SK-N-SH (cell line): ENCODE measurements around the gene RFNG. TPM values are rescaled to one million over a fixed set of nuclear protein-coding genes. Genes with fewer than 3 reads are reported as not detected.

Source experiments
- CHD2 ChIP-seq: fragments of 150-350 bp; IDR thresholded peaks from 2 replicates; pipeline ENCODE4 v1.6.1; 2018; ENCODE audit warnings: low read length; ENCODE audit not compliant: partially characterized antibody
- ELF1 ChIP-seq: IDR thresholded peaks from 2 replicates; pipeline ENCODE4 v1.4.0; 2012
- FOXJ3 ChIP-seq: sonication (generic); formaldehyde crosslinking; IDR thresholded peaks from 2 replicates; pipeline ENCODE4 v1.5.1; 2020; ENCODE audit warnings: mild to moderate bottlenecking, missing genetic modification reagents
- GABPA ChIP-seq: IDR thresholded peaks from 2 replicates; pipeline ENCODE4 v1.4.0; 2012; ENCODE audit warnings: low read depth, mild to moderate bottlenecking
- GATA2 ChIP-seq: sonication (generic); formaldehyde crosslinking; IDR thresholded peaks from 2 replicates; pipeline ENCODE4 v1.5.0; 2020; ENCODE audit warnings: mild to moderate bottlenecking, missing genetic modification reagents
- RAD21 ChIP-seq: IDR thresholded peaks from 2 replicates; pipeline ENCODE4 v1.6.1; 2012; ENCODE audit warnings: mild to moderate bottlenecking, low read length
- RXRA ChIP-seq: IDR thresholded peaks from 2 replicates; pipeline ENCODE4 v1.4.0; 2012; ENCODE audit warnings: low read depth, mild to moderate bottlenecking, borderline replicate concordance
- SIN3A ChIP-seq: IDR thresholded peaks from 2 replicates; pipeline ENCODE4 v1.6.1; 2012; ENCODE audit warnings: low read depth, mild to moderate bottlenecking, low read length, moderate library complexity, borderline replicate concordance
- TEAD4 ChIP-seq: IDR thresholded peaks from 2 replicates; pipeline ENCODE4 v1.4.0; 2012; ENCODE audit warnings: mild to moderate bottlenecking, borderline replicate concordance; ENCODE audit not compliant: insufficient read depth
- YY1 ChIP-seq: IDR thresholded peaks from 2 replicates; pipeline ENCODE4 v1.4.0; 2012; ENCODE audit warnings: low read depth, mild to moderate bottlenecking
- polyA plus RNA-seq, 3 experiments: library from polyadenylated mRNA; depleted of rRNA; stranded (reverse); fragments of >200 nt; gene quantifications; 2 replicates each; pipeline ENCODE4 v1.2.3, GENCODE V29; 2012
- TF ChIP-seq, protein P1 (sequence below): IDR thresholded peaks from 2 replicates; pipeline ENCODE4 v1.6.1; 2012; ENCODE audit warnings: mild to moderate bottlenecking, low read depth, low read length, moderate library complexity
- TF ChIP-seq, protein P2 (sequence below): fragments of 150-350 bp; IDR thresholded peaks from 2 replicates; pipeline ENCODE4 v1.6.1; 2016; ENCODE audit warnings: mild to moderate bottlenecking, low read depth, low read length
- TF ChIP-seq, protein P3 (sequence below): IDR thresholded peaks from 2 replicates; pipeline ENCODE4 v1.4.0; 2012; ENCODE audit warnings: low read depth, borderline replicate concordance
- TF ChIP-seq, protein P4 (sequence below): fragments of 200-600 bp; sonication (generic); IDR thresholded peaks from 2 replicates; pipeline ENCODE4 v1.6.1; 2017; ENCODE audit warnings: antibody characterized with exemption, mild to moderate bottlenecking, moderate library complexity
- TF ChIP-seq, protein P5 (sequence below): IDR thresholded peaks from 2 replicates; pipeline ENCODE4 v1.4.0; 2012; ENCODE audit warnings: low read depth

Gene RFNG
- polyA plus RNA-seq, 1 of the 3 experiments (the other 2 are of a cell fraction), result 68.6 TPM

DNA sequence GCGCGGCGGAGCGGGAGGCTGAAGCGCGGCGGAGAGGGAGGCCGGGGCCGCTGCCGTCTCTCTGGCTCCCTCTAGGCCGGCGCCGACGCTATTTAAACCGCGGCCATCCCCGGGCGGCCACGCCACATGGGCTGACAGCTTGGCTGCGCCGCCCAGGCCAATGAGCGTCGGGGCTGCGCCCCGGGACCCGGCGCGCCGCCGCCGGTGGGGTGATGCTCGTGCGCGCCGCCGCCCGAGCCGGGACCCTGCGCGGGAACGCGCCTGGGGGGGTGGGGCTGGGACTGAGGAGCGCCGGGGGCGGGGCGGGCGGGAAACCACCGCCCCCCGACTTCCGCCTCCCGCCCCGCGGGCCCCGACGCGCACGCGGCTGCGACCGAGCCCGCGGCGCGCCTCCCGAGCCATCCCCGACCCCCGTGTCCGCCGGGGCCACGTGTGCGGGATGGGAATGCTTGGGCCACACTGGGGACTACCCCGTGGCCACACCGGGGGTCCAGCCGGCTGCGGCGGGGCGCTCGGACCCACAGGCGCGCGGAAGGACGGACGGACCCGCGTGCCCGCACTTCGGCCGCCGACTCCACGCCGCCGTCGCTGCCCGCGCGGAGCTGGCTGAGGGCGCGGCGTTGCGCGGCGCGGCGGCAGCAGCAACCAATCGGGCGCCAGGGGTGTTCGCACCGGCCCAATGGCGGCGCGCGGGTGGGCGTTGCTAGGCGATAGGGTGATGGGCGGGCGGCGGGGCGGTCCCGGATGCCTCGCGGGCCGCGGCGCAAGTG is 46.7 kb upstream of the RFNG start, which contains the start of gene FASN (continued):
- TF ChIP-seq, protein P1, sequence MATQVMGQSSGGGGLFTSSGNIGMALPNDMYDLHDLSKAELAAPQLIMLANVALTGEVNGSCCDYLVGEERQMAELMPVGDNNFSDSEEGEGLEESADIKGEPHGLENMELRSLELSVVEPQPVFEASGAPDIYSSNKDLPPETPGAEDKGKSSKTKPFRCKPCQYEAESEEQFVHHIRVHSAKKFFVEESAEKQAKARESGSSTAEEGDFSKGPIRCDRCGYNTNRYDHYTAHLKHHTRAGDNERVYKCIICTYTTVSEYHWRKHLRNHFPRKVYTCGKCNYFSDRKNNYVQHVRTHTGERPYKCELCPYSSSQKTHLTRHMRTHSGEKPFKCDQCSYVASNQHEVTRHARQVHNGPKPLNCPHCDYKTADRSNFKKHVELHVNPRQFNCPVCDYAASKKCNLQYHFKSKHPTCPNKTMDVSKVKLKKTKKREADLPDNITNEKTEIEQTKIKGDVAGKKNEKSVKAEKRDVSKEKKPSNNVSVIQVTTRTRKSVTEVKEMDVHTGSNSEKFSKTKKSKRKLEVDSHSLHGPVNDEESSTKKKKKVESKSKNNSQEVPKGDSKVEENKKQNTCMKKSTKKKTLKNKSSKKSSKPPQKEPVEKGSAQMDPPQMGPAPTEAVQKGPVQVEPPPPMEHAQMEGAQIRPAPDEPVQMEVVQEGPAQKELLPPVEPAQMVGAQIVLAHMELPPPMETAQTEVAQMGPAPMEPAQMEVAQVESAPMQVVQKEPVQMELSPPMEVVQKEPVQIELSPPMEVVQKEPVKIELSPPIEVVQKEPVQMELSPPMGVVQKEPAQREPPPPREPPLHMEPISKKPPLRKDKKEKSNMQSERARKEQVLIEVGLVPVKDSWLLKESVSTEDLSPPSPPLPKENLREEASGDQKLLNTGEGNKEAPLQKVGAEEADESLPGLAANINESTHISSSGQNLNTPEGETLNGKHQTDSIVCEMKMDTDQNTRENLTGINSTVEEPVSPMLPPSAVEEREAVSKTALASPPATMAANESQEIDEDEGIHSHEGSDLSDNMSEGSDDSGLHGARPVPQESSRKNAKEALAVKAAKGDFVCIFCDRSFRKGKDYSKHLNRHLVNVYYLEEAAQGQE, result peak; percentile 63; the same call in 1 of the 2 replicates
- TF ChIP-seq SIN3A (peak; percentile 100), ELF1 (no peak), FOXJ3 (CRISPR knock-in tag) (no peak), YY1 (peak; percentile 76), GABPA (peak; percentile 56), RAD21 (peak; percentile 28; the same call in 1 of the 2 replicates), CHD2 (peak; percentile 71), GATA2 (no peak), RXRA (no peak), TEAD4 (no peak)
- TF ChIP-seq, protein P2, sequence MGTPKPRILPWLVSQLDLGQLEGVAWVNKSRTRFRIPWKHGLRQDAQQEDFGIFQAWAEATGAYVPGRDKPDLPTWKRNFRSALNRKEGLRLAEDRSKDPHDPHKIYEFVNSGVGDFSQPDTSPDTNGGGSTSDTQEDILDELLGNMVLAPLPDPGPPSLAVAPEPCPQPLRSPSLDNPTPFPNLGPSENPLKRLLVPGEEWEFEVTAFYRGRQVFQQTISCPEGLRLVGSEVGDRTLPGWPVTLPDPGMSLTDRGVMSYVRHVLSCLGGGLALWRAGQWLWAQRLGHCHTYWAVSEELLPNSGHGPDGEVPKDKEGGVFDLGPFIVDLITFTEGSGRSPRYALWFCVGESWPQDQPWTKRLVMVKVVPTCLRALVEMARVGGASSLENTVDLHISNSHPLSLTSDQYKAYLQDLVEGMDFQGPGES, result peak; percentile 79
- TF ChIP-seq, protein P3, sequence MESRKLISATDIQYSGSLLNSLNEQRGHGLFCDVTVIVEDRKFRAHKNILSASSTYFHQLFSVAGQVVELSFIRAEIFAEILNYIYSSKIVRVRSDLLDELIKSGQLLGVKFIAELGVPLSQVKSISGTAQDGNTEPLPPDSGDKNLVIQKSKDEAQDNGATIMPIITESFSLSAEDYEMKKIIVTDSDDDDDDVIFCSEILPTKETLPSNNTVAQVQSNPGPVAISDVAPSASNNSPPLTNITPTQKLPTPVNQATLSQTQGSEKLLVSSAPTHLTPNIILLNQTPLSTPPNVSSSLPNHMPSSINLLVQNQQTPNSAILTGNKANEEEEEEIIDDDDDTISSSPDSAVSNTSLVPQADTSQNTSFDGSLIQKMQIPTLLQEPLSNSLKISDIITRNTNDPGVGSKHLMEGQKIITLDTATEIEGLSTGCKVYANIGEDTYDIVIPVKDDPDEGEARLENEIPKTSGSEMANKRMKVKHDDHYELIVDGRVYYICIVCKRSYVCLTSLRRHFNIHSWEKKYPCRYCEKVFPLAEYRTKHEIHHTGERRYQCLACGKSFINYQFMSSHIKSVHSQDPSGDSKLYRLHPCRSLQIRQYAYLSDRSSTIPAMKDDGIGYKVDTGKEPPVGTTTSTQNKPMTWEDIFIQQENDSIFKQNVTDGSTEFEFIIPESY, result no peak
- TF ChIP-seq, protein P4, sequence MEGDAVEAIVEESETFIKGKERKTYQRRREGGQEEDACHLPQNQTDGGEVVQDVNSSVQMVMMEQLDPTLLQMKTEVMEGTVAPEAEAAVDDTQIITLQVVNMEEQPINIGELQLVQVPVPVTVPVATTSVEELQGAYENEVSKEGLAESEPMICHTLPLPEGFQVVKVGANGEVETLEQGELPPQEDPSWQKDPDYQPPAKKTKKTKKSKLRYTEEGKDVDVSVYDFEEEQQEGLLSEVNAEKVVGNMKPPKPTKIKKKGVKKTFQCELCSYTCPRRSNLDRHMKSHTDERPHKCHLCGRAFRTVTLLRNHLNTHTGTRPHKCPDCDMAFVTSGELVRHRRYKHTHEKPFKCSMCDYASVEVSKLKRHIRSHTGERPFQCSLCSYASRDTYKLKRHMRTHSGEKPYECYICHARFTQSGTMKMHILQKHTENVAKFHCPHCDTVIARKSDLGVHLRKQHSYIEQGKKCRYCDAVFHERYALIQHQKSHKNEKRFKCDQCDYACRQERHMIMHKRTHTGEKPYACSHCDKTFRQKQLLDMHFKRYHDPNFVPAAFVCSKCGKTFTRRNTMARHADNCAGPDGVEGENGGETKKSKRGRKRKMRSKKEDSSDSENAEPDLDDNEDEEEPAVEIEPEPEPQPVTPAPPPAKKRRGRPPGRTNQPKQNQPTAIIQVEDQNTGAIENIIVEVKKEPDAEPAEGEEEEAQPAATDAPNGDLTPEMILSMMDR, result peak; percentile 48
- TF ChIP-seq, protein P5, sequence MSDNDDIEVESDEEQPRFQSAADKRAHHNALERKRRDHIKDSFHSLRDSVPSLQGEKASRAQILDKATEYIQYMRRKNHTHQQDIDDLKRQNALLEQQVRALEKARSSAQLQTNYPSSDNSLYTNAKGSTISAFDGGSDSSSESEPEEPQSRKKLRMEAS, result peak; percentile 87
